Loucy (cell line): ENCODE data around the gene RIC3.

Source experiments
- H2AFZ ChIP-seq: fragments of 200-600 bp; sonication (generic); 2 replicates; pipeline ENCODE4 v1.6.0; 2016; ENCODE audit warnings: antibody characterized with exemption, mild to moderate bottlenecking, low read length, moderate library complexity
- H3F3A ChIP-seq: fragments of 200-600 bp; 2 replicates; pipeline ENCODE4 v1.6.0; 2016; ENCODE audit warnings: antibody characterized with exemption, low read depth, mild to moderate bottlenecking
- H3K27me3 ChIP-seq: fragments of 200-600 bp; sonication (generic); 2 replicates; pipeline ENCODE4 v1.6.1; 2014; ENCODE audit warnings: low read length, mild to moderate bottlenecking; ENCODE audit not compliant: insufficient read depth, poor library complexity, severe bottlenecking
- H3K36me3 ChIP-seq: fragments of 200-600 bp; sonication (generic); 2 replicates; pipeline ENCODE4 v1.6.1; 2016; ENCODE audit warnings: low read length; ENCODE audit not compliant: insufficient read depth
- H3K4me1 ChIP-seq: fragments of 200-600 bp; sonication (generic); 2 replicates; pipeline ENCODE4 v1.5.1; 2014; ENCODE audit warnings: low read length, mild to moderate bottlenecking; ENCODE audit not compliant: insufficient read depth, poor library complexity, severe bottlenecking
- H3K4me2 ChIP-seq: fragments of 200-600 bp; sonication (generic); 2 replicates; pipeline ENCODE4 v1.6.0; 2014; ENCODE audit warnings: antibody characterized with exemption, low read length, low read depth, mild to moderate bottlenecking; ENCODE audit not compliant: poor library complexity, severe bottlenecking
- H3K4me3 ChIP-seq: fragments of 200-600 bp; sonication (generic); 2 replicates; pipeline ENCODE4 v1.5.1; 2014; ENCODE audit warnings: low read length, mild to moderate bottlenecking, mixed read lengths; ENCODE audit not compliant: poor library complexity, severe bottlenecking
- H3K79me2 ChIP-seq: fragments of 200-600 bp; sonication (generic); 2 replicates; pipeline ENCODE4 v1.6.1; 2014; ENCODE audit warnings: low read length; ENCODE audit not compliant: insufficient read depth
- H3K9ac ChIP-seq: fragments of 200-600 bp; sonication (generic); 2 replicates; pipeline ENCODE4 v1.6.0; 2014; ENCODE audit warnings: mild to moderate bottlenecking, low read depth, low read length, moderate library complexity; ENCODE audit not compliant: poor library complexity, severe bottlenecking
- H3K9me2 ChIP-seq: fragments of 200-600 bp; sonication (generic); replicated peaks from 2 replicates; pipeline ENCODE4 v1.6.1; 2016; ENCODE audit warnings: low read depth, low read length, mixed read lengths
- H3K9me3 ChIP-seq: fragments of 200-600 bp; sonication (generic); 2 replicates; pipeline ENCODE4 v1.6.1; 2014; ENCODE audit warnings: mild to moderate bottlenecking, antibody characterized with exemption, low read length, low read depth; ENCODE audit not compliant: insufficient read depth
- H4K20me1 ChIP-seq: fragments of 200-600 bp; sonication (generic); 2 replicates; pipeline ENCODE4 v1.6.0; 2014; ENCODE audit warnings: antibody characterized with exemption, low read length, mild to moderate bottlenecking; ENCODE audit not compliant: insufficient read depth, poor library complexity, severe bottlenecking
- EZH2phosphoT487 ChIP-seq: fragments of 200-600 bp; IDR thresholded peaks from 2 replicates; pipeline ENCODE4 v1.6.1; 2018; ENCODE audit warnings: antibody characterized with exemption, mild to moderate bottlenecking, moderate library complexity, borderline replicate concordance
- TF ChIP-seq, protein P1 (sequence below): fragments of 200-600 bp; sonication (generic); conservative IDR thresholded peaks from 2 replicates; pipeline ENCODE4 v1.5.1; 2014; ENCODE audit warnings: mild to moderate bottlenecking, antibody characterized with exemption, low read length

RIC3 gene

DNA sequence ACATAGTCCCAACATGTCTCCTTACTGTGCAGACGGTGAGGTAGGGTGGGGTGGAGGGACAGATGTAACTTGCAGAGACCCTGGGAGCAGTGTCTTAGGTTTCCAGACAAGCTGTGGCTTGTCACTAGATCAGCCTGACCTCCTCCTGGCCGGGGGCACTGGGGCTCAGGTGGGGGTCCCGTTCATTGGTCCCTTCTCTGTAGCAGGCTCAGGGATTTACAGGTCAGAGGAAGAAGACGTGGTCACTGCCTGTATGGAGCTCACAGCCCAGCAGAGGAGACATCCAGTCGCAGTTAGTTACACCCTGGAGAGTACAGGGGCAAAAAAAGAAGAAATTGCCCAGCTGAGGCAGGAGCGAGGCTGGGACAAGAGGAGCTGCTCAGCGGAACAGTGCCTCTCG lies 109.8 kb downstream of the RIC3 start:
- H3K9me2 ChIP-seq = no peaks in the 10 kb centered on the region
- no peak overlapping the region for H3K9ac ChIP-seq
- H3K27me3 ChIP-seq = no peaks in the 10 kb centered on the region
- no peak overlapping the region for H2AFZ ChIP-seq
- no peaks in the 10 kb centered on the region for H3K79me2 ChIP-seq
- no peak overlapping the region for H3K4me3 ChIP-seq
- no peaks in the 10 kb centered on the region for H3K9me3 ChIP-seq
- H3K4me2 ChIP-seq = no peak overlapping the region
- TF ChIP-seq, protein P1, sequence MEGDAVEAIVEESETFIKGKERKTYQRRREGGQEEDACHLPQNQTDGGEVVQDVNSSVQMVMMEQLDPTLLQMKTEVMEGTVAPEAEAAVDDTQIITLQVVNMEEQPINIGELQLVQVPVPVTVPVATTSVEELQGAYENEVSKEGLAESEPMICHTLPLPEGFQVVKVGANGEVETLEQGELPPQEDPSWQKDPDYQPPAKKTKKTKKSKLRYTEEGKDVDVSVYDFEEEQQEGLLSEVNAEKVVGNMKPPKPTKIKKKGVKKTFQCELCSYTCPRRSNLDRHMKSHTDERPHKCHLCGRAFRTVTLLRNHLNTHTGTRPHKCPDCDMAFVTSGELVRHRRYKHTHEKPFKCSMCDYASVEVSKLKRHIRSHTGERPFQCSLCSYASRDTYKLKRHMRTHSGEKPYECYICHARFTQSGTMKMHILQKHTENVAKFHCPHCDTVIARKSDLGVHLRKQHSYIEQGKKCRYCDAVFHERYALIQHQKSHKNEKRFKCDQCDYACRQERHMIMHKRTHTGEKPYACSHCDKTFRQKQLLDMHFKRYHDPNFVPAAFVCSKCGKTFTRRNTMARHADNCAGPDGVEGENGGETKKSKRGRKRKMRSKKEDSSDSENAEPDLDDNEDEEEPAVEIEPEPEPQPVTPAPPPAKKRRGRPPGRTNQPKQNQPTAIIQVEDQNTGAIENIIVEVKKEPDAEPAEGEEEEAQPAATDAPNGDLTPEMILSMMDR = no peak
- no peak for TF ChIP-seq EZH2phosphoT487
- no peaks in the 10 kb centered on the region for H3K4me1 ChIP-seq
- H4K20me1 ChIP-seq = no peaks in the 10 kb centered on the region
- no peaks in the 10 kb centered on the region for H3F3A ChIP-seq
- H3K36me3 ChIP-seq = no peaks in the 10 kb centered on the region

DNA sequence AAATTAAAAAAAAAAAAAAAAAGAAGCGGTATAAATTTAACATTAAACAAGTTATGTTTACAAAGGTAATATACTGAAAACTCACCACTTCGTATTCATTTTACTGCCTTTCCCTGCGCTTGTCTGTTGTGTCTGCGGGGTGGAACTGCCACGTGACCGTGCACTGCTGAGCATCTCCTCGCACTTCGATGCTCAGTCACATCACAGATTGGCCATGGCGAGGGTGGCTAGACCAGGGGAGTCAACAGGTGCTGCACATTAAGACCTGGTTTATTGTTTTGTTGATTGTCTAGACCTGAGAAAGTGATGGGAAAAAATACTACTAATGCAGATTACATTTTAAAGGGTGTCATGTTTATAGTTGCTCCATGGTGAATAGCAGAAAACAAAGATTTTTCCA lies 110.6 kb downstream of the RIC3 start:
- Histone ChIP-seq H3K4me3 (no peak overlapping the region), H3K27me3 (no peaks in the 10 kb centered on the region), H3K9ac (no peak overlapping the region), H3K79me2 (no peaks in the 10 kb centered on the region), H3K9me2 (no peaks in the 10 kb centered on the region), H3K36me3 (no peaks in the 10 kb centered on the region), H3K4me1 (no peaks in the 10 kb centered on the region), H3K9me3 (no peaks in the 10 kb centered on the region), H3F3A (no peaks in the 10 kb centered on the region), H2AFZ (no peak overlapping the region), H4K20me1 (no peaks in the 10 kb centered on the region), H3K4me2 (no peak overlapping the region)
- TF ChIP-seq, protein P1 = no peak
- no peak for TF ChIP-seq EZH2phosphoT487

DNA sequence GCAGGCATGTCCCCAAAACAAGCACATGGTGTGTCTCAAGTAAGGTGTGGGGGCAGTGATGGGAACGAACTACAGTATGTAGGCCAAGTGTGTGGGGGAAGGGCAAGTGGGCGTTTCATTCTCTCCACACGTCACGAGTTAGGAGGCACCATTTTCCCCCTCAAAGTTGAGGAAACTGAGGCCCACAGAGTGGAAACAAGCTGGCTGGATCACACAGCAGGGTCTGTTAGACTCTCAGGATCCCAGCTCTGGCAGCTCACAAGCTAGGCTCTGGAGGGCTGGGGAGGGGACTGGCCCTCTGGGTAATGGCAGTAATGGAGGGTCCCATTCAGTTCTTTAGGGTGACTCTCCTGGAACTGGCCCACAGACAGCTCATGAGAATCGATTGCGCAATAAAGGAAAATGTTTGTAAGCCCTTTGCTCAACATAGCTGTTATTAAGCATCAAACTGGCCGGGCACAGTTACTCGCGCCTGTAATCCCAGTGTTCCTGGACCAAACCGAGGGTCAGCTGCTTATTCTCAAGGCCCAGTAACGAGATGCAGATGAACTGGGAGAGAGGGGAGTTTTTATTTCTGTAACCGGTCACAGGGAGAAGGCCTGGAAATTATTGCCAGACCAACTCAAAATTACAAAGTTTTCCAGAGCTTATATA lies 111.9 kb downstream of the RIC3 start:
- Histone ChIP-seq H3K79me2 (no peaks in the 10 kb centered on the region), H4K20me1 (no peaks in the 10 kb centered on the region), H3K27me3 (no peaks in the 10 kb centered on the region), H2AFZ (no peak overlapping the region), H3K4me2 (no peak overlapping the region), H3K9me3 (no peaks in the 10 kb centered on the region), H3K4me1 (no peaks in the 10 kb centered on the region), H3K36me3 (no peaks in the 10 kb centered on the region), H3F3A (no peaks in the 10 kb centered on the region), H3K4me3 (no peak overlapping the region), H3K9ac (no peak overlapping the region), H3K9me2 (no peaks in the 10 kb centered on the region)
- TF ChIP-seq, protein P1 = no peak
- TF ChIP-seq EZH2phosphoT487 = no peak
